GM12891 (cell line): ENCODE results near the gene ZNF792. TPM values are rescaled to one million over a fixed set of nuclear protein-coding genes. Genes with fewer than 3 reads are reported as not detected.
A peak's percentile ranks its signal among the peaks of the same experiment; 100 is the strongest.
"Not testable (repeated sequence)": the region's sequence is repeated elsewhere in the genome, so short reads cannot be mapped to it uniquely, and the experiment has no call there.

Experiments used
- DNase-seq: peaks from one replicate; pipeline ENCODE4 v3.0.0; 2011; ENCODE audit warnings: low spot score; ENCODE audit not compliant: insufficient read length
- FAIRE-seq: peaks from 2 replicates; lab custom pipeline; 2011; peaks lifted over from hg19 to GRCh38; lab: Jason Lieb, UNC
- PAX5 ChIP-seq: IDR thresholded peaks from 2 replicates; pipeline ENCODE4 v1.6.1; 2011; ENCODE audit warnings: low read length, moderate library complexity, mild to moderate bottlenecking; ENCODE audit not compliant: insufficient read depth, severe bottlenecking
- POLR2A ChIP-seq: IDR thresholded peaks from 2 replicates; pipeline ENCODE4 v1.6.1; 2011; ENCODE audit warnings: low read depth, low read length, control low read depth
- POLR2AphosphoS5 ChIP-seq: IDR thresholded peaks from 2 replicates; pipeline ENCODE4 v1.6.1; 2011; ENCODE audit warnings: low read depth, low read length, control low read depth
- POU2F2 ChIP-seq: IDR thresholded peaks from 2 replicates; pipeline ENCODE4 v1.6.1; 2011; ENCODE audit warnings: low read depth, mild to moderate bottlenecking, control low read depth, low read length, moderate library complexity
- SPI1 ChIP-seq: IDR thresholded peaks from 2 replicates; pipeline ENCODE4 v1.6.1; 2011; ENCODE audit warnings: low read depth, low read length, control low read depth
- TAF1 ChIP-seq: IDR thresholded peaks from 2 replicates; pipeline ENCODE4 v1.6.1; 2011; ENCODE audit warnings: low read depth, low read length, control low read depth
- polyA plus RNA-seq: library from polyadenylated mRNA; unstranded; fragments of >200 nt; gene quantifications from one replicate; pipeline ENCODE4 v1.2.1, GENCODE V29; 2012; ENCODE audit warnings: low read depth, missing spikeins, inconsistent platforms; ENCODE audit not compliant: missing spikeins

The ZNF792 gene
- polyA plus RNA-seq: 1.4 TPM

GRCh38 chr19:34963573-34964406, at the start of gene ZNF792:
Gene ZNF792 (minus strand): TSS chr19:34964229. CDS start chr19:34963662, 567 bp downstream.
- DNase-seq: peak; percentile 78
- FAIRE-seq: no peak
- TF ChIP-seq POU2F2 (no peak), SPI1 (no peak), TAF1 (no peak), POLR2AphosphoS5 (no peak), PAX5 (no peak), POLR2A (no peak)

DNA sequence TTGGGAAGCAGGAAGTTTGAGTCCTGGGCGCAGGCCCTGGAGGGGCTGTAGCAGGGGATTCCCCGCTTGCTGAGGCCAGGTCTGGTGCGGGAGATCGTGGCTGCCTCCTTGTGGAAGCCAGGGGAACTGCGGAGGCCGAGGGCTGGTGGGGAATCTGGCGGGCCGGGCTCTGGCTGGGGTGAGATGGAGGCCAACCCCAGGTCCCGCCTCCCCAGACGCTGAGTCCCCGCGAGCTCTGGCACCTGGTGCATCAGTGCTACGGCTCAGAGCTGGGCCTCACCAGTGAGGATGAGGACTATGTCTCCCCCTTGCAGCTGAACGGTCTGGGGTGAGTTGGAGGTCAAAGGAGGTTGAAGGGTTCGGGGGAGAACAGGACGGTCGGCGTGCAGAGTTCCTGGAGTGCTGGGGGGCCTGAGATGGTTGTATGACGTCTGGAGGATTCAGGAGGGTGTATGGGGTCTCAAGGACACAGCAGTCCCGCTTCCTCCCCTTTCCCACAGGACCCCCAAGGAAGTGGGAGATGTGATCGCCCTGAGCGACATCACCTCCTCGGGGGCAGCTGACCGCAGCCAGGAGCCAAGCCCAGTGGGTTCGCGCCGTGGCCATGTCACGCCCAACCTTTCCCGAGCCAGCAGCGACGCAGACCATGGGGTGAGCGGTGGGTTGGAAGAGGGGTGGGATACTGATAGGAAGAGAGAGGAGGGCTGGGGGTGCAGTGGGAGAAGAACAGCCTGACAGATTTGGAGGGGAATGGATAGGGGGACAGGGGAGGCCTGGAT, 49.2 kb upstream of the ZNF792 start:
- FAIRE-seq (peak; percentile 82), DNase-seq (peak; percentile 95)
- TF ChIP-seq SPI1: no peak
- 0 out of 2 replicates have a peak, but pooled peaks have one; percentile 35 for TF ChIP-seq POLR2AphosphoS5
- 0 out of 2 replicates have a peak, but pooled peaks have one; percentile 9 for TF ChIP-seq POU2F2

DNA sequence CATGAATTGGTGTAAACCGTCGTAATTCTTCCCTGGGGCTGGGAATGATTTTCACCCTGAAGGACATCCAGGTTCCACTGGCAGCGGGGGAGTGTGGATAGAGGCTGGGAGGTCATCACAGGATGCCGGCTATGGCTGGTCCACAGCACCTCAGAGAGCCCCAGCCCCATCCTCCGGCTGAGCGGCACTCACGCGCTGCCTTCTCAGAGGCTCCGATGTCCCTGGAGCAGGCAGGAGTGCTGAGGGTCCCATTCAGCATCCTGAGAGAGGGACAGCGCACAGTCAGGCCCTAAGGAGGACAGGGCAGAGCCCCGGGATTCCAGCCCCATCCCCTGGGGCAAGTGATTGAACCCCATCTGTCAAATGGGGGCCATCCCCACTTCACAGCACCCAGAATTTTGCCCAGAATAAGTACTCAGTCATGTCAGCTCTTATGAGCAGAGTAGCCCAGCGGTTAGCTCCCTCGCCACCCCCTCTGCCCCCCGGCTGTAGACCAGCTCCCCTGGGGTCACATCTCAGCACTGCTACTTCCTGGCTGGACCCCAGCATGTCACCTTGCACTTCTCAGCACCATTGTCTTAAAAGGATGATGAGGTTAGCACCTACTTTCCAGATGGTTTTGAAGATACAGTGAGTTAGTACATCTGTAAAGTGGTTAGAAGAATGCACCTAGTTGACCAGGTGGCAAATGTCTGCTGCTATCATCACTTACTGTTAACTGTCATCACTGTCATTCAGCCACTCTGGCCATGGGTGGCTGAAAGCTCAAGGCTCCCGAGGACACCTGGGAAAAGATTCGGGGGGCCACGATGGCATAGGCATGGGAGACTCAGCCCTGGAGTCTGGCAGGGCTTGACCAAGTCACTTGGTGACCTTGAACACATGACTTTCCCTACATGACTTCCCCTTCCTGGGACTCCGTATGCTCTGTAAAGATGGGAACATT, 48.0 kb upstream of the ZNF792 start:
- FAIRE-seq (peak; percentile 65), DNase-seq (no peak)
- TF ChIP-seq POU2F2: no peak
- no peak for TF ChIP-seq POLR2AphosphoS5

DNA sequence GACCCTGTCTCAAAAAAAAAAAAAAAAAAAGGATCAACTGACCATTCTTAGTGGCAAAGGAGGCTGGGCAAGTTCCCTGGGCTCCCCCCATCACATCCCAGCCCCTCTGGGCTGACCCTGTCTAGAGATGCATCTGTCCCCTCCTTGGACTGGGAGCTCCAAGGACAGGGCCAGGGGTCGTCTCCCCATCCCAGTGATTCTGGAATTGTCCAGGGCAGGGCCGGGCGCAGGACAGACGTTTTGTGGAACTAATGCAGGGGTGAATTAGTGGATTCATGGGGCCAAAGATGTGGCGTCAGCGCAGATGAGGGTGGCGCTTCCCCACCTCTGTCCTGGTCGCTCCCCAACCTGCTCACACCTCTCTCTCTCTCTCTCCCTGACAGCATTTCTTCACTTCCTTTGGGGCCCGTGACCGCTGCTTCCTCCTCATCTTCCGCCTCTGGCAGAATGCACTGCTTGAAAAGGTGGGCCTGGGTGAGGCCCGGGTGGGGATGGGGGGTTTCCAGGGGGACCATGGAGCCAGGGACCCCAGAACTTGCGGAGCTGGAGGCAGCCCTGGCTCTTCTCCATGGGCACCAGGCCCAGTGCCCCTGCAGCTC, 47.2 kb upstream of the ZNF792 start:
- FAIRE-seq (no peak), DNase-seq (no peak)
- no peak for TF ChIP-seq POU2F2
- TF ChIP-seq PAX5: no peak
- TF ChIP-seq POLR2AphosphoS5: no peak
- TF ChIP-seq SPI1: no peak
- TF ChIP-seq TAF1: no peak
- TF ChIP-seq POLR2A: no peak

DNA sequence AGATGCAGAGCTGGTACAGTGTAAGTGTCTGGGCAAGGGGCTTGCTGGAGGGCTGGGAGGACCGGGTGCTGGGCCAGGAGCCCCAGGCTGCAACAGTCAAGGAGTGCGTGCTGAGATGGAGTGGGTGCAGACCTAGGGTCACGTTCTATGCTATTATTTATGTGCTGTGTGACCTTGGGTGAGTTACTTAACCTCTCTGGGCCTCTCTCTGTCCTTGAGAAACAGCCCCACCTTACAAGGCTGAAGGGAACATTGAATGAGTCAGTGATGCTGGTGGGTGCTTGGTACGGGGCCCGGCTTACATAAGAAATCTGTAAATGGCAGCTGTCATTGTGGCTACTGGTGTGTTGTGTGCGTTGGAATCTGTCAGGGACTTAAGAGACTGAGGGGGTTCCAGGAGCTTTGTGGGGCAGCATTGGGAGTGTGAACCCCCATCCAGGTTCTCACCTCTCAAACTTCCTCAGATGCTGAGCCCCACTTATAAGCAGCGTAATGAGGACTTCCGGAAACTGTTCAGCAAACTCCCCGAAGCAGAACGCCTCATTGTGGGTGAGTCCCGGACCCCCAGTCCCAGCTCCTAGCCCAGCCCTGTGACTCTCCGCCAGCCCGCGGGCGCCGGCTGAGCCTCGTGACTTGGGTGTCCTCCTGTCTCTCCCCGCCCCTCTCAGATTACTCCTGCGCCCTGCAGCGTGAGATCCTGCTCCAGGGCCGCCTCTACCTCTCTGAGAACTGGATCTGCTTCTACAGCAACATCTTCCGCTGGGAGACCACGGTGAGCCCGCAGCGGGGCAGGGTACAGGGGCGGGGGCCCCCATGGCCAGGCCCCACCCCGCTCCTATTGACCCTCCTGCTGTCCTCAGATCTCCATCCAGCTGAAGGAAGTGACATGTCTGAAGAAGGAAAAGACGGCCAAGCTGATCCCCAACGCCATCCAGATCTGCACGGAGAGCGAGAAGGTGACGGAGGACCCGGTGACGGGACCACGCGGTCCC, 45.7 kb upstream of the ZNF792 start:
- TF ChIP-seq PAX5 (no peak), SPI1 (no peak), POU2F2 (no peak), POLR2A (no peak), POLR2AphosphoS5 (no peak), TAF1 (no peak)
- FAIRE-seq: no peak

DNA sequence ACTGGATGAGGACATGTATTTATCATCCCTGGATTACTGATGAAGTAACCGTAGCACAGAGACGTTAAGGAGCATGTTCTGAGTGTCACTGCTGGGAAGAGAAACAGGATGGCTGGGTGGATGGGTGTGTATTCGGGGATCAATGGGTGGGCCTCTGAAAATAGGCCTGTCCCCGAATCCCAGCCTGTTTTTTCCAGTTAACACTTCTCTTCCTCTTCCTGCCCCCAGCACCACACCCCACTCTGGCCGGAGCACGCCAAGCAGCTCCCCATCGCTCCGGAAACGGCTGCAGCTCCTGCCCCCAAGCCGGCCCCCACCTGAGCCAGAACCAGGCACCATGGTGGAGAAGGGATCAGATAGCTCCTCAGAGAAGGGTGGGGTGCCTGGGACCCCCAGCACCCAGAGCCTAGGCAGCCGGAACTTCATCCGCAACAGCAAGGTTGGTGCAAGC, 44.9 kb upstream of the ZNF792 start:
- FAIRE-seq (no peak), DNase-seq (no peak)
- TF ChIP-seq TAF1: no peak
- TF ChIP-seq PAX5: no peak
- no peak for TF ChIP-seq SPI1
- no peak for TF ChIP-seq POLR2AphosphoS5
- TF ChIP-seq POU2F2: no peak
- no peak for TF ChIP-seq POLR2A

More for the DNA sequence above, 45.7 kb upstream of the ZNF792 start:
- no peak for DNase-seq

GRCh38 chr19:35007427-35007826, 43.4 kb upstream of the ZNF792 start:
- DNase-seq, FAIRE-seq: not testable (repeated sequence)

GRCh38 chr19:35006999-35007365, 43.0 kb upstream of the ZNF792 start:
- FAIRE-seq (no peak), DNase-seq (no peak)
- TF ChIP-seq SPI1 (no peak), POLR2A (no peak), POLR2AphosphoS5 (no peak), PAX5 (no peak), POU2F2 (no peak), TAF1 (no peak)
